ENCODE results near the gene CD200R1L. TPM values are rescaled to one million over a fixed set of nuclear protein-coding genes. Genes with fewer than 3 reads are reported as not detected.

CD200R1L gene
- total and polyA plus RNA-seq, 12 donors: not detected

- H3K27me3 ChIP-seq: no peaks in the 10 kb centered on the region
- H3K27ac ChIP-seq: no peak overlapping the region
- DNase-seq: no peak
- no peaks in the 10 kb centered on the region for H3K4me1 ChIP-seq (replicated peaks in 1 of 2)
- no peaks in the 10 kb centered on the region for H3K36me3 ChIP-seq (replicated peaks in 1 of 2)
- H3K9me3 ChIP-seq (replicated peaks in 1 of 3): no peaks in the 10 kb centered on the region
- no peak overlapping the region for H3K4me3 ChIP-seq
- intact Hi-C loops (cut with DNase I): no loop called here
- no peak for TF ChIP-seq CTCF (IDR thresholded peaks at IDR 0.05)
- TF ChIP-seq POLR2A (IDR thresholded peaks at IDR 0.05): no peak
- 64 to 74% (median 70%) methylated on average over 3 of the region's 3 CpGs for WGBS, 4 donors
These were observed 24.3 kb downstream of the CD200R1L start for GRCh38 chr3:112822064-112823055.

GRCh38 chr3:112818289-112818688 lies 28.4 kb downstream of the CD200R1L start:
- Histone ChIP-seq H3K9me3 (replicated peaks in 1 of 3) (no peaks in the 10 kb centered on the region), H3K36me3 (replicated peaks in 1 of 2) (no peaks in the 10 kb centered on the region), H3K27ac (no peak overlapping the region), H3K4me3 (no peak overlapping the region), H3K27me3 (no peaks in the 10 kb centered on the region), H3K4me1 (replicated peaks in 1 of 2) (peaks cover 0 to 8% of the 10 kb centered on the region in 2 donors)
- TF ChIP-seq POLR2A (IDR thresholded peaks at IDR 0.05): no peak
- TF ChIP-seq CTCF (IDR thresholded peaks at IDR 0.05): no peak
- intact Hi-C loops (cut with DNase I): loop anchor here (10.0 kb wide), 1 partner anchor 173 kb away; the partner anchor contains the start of gene CCDC80 (in 2 of the 2)
- 58 to 78% (median 71%) methylated on average over 1 of the region's 1 CpG for WGBS, 4 donors
- DNase-seq: no peak

- Histone ChIP-seq H3K9me3 (replicated peaks in 1 of 3) (no peaks in the 10 kb centered on the region), H3K4me1 (replicated peaks in 1 of 2) (peaks cover 0 to 8% of the 10 kb centered on the region in 2 donors), H3K27ac (no peak overlapping the region), H3K27me3 (no peaks in the 10 kb centered on the region), H3K36me3 (replicated peaks in 1 of 2) (no peaks in the 10 kb centered on the region), H3K4me3 (no peak overlapping the region)
- intact Hi-C loops (cut with DNase I): loop anchor here (10.0 kb wide), 1 partner anchor 173 kb away; the partner anchor contains the start of gene CCDC80 (in 2 of the 2)
- TF ChIP-seq POLR2A (IDR thresholded peaks at IDR 0.05): no peak
- no peak for TF ChIP-seq CTCF (IDR thresholded peaks at IDR 0.05)
- no peak for DNase-seq
- WGBS, 4 donors: 32 to 49% (median 38%) methylated on average over 3 of the region's 3 CpGs
These were observed 28.9 kb downstream of the CD200R1L start for GRCh38 chr3:112817797-112818196.

GRCh38 chr3:112817271-112817670 lies 29.4 kb downstream of the CD200R1L start:
- intact Hi-C loops (cut with DNase I): loop anchor here (10.0 kb wide), 1 partner anchor 172 kb away; the partner anchor contains the start of gene CCDC80 (in 2 of the 2)
- Histone ChIP-seq H3K27me3 (no peaks in the 10 kb centered on the region), H3K4me3 (no peak overlapping the region), H3K4me1 (replicated peaks in 1 of 2) (peaks cover 0 to 8% of the 10 kb centered on the region in 2 donors), H3K9me3 (replicated peaks in 1 of 3) (no peaks in the 10 kb centered on the region), H3K36me3 (replicated peaks in 1 of 2) (no peaks in the 10 kb centered on the region), H3K27ac (no peak overlapping the region)
- no peak for DNase-seq
- TF ChIP-seq CTCF (IDR thresholded peaks at IDR 0.05): no peak
- TF ChIP-seq POLR2A (IDR thresholded peaks at IDR 0.05): no peak
